Posterior vena cava (tissue), 2 donors: Measurements from ENCODE around the gene CMIP. TPM values are rescaled to one million over a fixed set of nuclear protein-coding genes. Genes with fewer than 3 reads are reported as not detected.
A peak's percentile ranks its signal among the peaks of the same experiment; 100 is the strongest.

Experiments used
- DNase-seq: peaks from one replicate; pipeline ENCODE4 v3.0.0-alpha.2; 2020; ENCODE audit warnings: low spot score
- intact Hi-C, 2 donors: fragments of 100-400 bp; cut with DNase I; formaldehyde crosslinking; loops; one replicate each; pipeline versions ENCODE4 v1.14.1 to v1.14.2; 2022 to 2023
- total RNA-seq, 2 donors: library from RNA; stranded (reverse); fragmentation: NEBNext Ultra II Directional; extraction: Animal tissue kit (Norgen Biotek cat#: 25700); gene quantifications; one replicate each; pipeline ENCODE4 v1.2.1, GENCODE V29; 2021
- donor health status: DM: yes; HTN: yes; CAD: no.
- donor health status: DM: yes; HTN: yes; CAD: no.

CMIP gene
- total RNA-seq, 2 donors from 2014 or later = 38.2 to 45.2 TPM

- intact Hi-C loops = loop anchor here in 1 of 2 donors (1.0 kb wide), 1 partner anchor 65 kb away; no protein-coding TSS in a partner anchor
- peak; percentile 89 for DNase-seq
Measured at GRCh38 chr16:81485824-81486539, 41.4 kb downstream of the CMIP start.

GRCh38 chr16:81486540-81487061 lies 42.0 kb downstream of the CMIP start:
- DNase-seq = peak; percentile 93
- intact Hi-C loops = loop anchor here in 1 of 2 donors (1.0 kb wide), 1 partner anchor 65 kb away; no protein-coding TSS in a partner anchor

GRCh38 chr16:81487301-81487720 lies 42.7 kb downstream of the CMIP start:
- intact Hi-C loops = no loop called here
- DNase-seq = no peak

GRCh38 chr16:81488687-81489411 lies 44.2 kb downstream of the CMIP start:
- no peak for DNase-seq
- intact Hi-C loops = no loop called here

GRCh38 chr16:81489547-81490267 lies 45.1 kb downstream of the CMIP start:
- no peak for DNase-seq
- intact Hi-C loops = no loop called here

- intact Hi-C loops = no loop called here
- no peak for DNase-seq
Measured at GRCh38 chr16:81491541-81492188, 47.1 kb downstream of the CMIP start.

- intact Hi-C loops = no loop called here
- DNase-seq = no peak
Measured at GRCh38 chr16:81492311-81492761, 47.7 kb downstream of the CMIP start.

GRCh38 chr16:81492965-81493754 lies 48.6 kb downstream of the CMIP start:
- no peak for DNase-seq
- intact Hi-C loops = no loop called here

- intact Hi-C loops = no loop called here
- DNase-seq = no peak
Measured at GRCh38 chr16:81493755-81494433, 49.3 kb downstream of the CMIP start.

- intact Hi-C loops = no loop called here
- DNase-seq = no peak
Measured at GRCh38 chr16:81494434-81494806, 49.8 kb downstream of the CMIP start.

GRCh38 chr16:81494888-81495287 lies 50.3 kb downstream of the CMIP start:
- no peak for DNase-seq
- intact Hi-C loops = no loop called here

GRCh38 chr16:81495321-81496234 lies 51.0 kb downstream of the CMIP start:
- intact Hi-C loops = no loop called here
- peak; percentile 90 for DNase-seq

- intact Hi-C loops = no loop called here
- DNase-seq = no peak
Measured at GRCh38 chr16:81496321-81496720, 51.7 kb downstream of the CMIP start.

GRCh38 chr16:81496742-81497141 lies 52.1 kb downstream of the CMIP start:
- intact Hi-C loops = no loop called here
- no peak for DNase-seq

- no peak for DNase-seq
- intact Hi-C loops = no loop called here
Measured at GRCh38 chr16:81497690-81498089, 53.1 kb downstream of the CMIP start.

GRCh38 chr16:81498351-81498750 lies 53.7 kb downstream of the CMIP start:
- intact Hi-C loops = no loop called here
- no peak for DNase-seq
